Measurements from ENCODE around the gene SPATA16.
"Not testable (repeated sequence)": the region's sequence is repeated elsewhere in the genome, so short reads cannot be mapped to it uniquely, and the experiment has no call there.

Gene SPATA16

DNA sequence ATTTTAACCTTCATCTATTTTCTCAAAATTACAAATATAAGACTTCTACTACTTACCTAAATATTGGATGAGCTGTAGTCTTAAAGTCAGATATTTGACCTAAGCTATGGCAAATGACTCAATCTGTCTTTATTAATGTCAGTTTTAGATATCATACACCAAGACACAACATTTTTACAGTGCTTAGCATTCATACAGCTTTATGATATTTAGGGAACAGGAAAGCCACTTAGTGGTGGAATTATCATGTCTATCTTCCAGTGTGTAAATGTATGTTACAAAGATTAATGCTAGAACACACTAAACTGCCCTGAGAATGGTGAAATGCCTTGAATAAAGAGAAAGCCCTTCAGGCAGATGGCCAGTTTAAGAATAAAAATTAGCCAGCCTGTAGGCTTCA lies 135.0 kb downstream of the SPATA16 start:
- DNase-seq (ENCODE audit: low read depth in 1 of 2, low spot score in 1 of 2), result no peak

- no peak for DNase-seq (ENCODE audit: low read depth in 1 of 2, low spot score in 1 of 2)
These were observed 136.4 kb downstream of the SPATA16 start for GRCh38 chr3:173004681-173005080.

DNA sequence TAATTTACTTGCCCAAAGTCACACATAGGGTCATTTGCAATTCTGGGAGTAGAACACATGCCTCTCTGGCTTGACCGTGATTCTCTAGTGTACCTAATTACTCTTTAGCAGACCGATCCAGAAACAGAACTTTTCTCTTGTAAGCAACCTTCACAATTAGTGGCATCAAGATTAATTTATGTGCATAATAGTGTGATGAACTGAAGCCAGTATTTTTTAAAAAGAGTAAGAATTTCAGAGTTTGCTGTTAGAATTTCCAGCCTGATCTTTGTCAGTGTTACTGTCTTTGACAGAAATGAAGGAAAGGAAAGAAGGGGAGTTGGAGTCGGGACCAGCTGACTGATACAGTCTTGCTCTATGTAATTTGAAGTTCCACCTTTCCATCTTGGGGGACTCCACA lies 137.1 kb downstream of the SPATA16 start:
- DNase-seq (ENCODE audit: low read depth in 1 of 2, low spot score in 1 of 2), result no peak

GRCh38 chr3:173003471-173003870 lies 137.6 kb downstream of the SPATA16 start:
- no peak for DNase-seq (ENCODE audit: low read depth in 1 of 2, low spot score in 1 of 2)

DNA sequence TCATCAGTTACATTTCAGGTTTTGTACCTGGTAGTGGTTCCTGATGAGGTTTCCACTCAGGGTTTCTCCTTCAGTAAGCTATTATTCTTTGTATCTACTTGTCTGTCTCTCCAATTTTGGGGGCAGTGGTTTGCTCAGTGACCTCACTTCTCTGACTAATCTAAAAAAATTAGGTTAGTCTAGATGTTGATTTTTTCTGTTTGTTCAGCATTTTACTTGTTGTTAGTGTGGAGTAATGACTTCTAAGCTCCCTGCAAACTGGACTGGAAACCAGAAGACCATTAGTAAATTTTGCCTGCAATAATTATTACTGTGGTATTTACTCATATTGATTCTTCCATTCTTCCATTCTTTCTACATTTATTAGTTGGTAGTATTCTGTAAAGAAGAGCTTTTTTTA lies 139.4 kb downstream of the SPATA16 start:
- DNase-seq (ENCODE audit: low read depth in 1 of 2, low spot score in 1 of 2), result no peak

DNA sequence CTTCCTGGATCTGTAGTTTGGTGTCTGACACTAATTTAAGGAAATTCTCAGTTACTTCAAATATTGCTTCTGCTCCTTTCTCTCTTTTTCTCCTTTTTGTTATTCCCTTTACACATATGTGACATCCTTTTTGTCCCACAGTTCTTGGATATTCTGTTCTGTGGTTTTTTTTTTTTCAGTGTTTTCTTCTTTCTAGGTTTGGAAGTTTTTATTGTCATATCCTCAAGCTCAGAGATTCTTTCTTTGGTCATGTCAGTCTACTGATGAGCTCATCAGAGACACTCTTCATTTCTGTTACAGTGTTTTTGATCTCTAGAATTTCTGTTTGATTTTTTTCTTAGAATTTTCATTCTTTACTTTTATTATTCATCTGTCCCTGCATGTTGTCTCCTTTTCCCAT lies 140.5 kb downstream of the SPATA16 start:
- no peak for DNase-seq (ENCODE audit: low read depth in 1 of 2, low spot score in 1 of 2)

DNA sequence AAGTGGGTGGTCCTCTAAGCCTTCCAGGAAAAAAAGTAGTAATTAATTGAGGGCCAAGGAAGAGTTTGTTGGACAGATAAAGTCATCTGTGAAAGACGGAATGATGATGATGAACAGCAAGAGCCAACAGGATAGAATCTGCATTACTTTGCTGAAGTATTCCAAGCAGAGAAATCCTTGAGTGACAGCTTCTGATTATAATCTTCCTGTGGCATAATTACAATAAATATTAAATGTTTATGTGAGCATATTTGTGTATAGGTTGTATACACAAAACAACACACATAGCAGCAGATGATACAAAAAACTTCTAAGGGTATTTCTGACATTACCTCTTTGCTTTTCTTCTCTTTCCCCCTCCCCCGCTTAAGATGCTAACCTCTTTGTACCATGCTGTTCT lies 147.6 kb downstream of the SPATA16 start:
- no peak for DNase-seq (ENCODE audit: low read depth in 1 of 2, low spot score in 1 of 2)

DNA sequence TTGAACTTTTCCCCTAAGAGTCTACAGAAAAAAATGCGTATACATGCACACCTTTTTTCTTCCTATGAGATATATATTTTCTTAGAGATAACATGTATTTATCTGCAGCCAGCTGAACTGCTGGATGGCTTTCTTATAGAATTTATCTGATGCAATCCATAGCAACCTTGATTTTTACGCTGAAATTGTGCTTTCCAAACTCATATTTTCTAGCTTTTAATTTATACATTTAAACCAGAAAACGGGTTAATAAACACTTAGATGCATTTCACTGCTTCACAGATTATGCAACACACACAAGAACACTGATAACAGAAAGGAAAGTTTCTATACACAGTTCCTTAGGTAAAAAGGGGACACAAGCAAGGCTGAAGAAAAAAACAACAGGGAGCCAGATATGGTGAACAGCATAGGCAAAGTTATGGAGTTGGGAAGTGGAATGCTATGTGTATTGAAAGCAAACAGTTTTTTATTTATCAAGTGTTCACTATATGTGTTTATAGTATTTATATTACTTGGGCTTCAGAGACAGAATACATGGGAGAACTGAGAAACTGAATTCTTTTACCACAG lies 149.5 kb downstream of the SPATA16 start:
- DNase-seq (ENCODE audit: low read depth in 1 of 2, low spot score in 1 of 2), result no peak

GRCh38 chr3:172989373-172989772 lies 151.7 kb downstream of the SPATA16 start:
- no peak for DNase-seq (ENCODE audit: low read depth in 1 of 2, low spot score in 1 of 2)

GRCh38 chr3:172987273-172987672 lies 153.8 kb downstream of the SPATA16 start:
- DNase-seq (ENCODE audit: low read depth in 1 of 2, low spot score in 1 of 2), result no peak

DNA sequence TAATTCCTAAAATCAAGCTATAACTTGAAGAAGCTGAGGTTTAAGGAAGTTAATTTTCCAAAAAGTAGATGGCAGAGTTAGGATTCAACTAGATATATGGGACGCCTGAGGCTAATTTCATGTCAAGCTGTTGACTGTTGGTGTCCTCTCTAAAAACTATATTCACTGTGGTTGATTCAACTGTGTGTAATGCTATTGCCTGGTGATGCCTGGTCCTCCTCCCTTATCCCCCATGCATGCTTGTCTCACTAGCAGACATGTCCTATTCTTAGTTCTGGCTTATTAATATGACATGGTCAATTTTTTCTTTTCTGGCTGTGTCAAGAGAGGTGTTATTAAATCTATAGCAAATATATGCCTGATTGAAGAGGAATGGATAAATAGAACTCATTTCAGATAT lies 156.1 kb downstream of the SPATA16 start:
- no peak for DNase-seq (ENCODE audit: low read depth in 1 of 2, low spot score in 1 of 2)

DNA sequence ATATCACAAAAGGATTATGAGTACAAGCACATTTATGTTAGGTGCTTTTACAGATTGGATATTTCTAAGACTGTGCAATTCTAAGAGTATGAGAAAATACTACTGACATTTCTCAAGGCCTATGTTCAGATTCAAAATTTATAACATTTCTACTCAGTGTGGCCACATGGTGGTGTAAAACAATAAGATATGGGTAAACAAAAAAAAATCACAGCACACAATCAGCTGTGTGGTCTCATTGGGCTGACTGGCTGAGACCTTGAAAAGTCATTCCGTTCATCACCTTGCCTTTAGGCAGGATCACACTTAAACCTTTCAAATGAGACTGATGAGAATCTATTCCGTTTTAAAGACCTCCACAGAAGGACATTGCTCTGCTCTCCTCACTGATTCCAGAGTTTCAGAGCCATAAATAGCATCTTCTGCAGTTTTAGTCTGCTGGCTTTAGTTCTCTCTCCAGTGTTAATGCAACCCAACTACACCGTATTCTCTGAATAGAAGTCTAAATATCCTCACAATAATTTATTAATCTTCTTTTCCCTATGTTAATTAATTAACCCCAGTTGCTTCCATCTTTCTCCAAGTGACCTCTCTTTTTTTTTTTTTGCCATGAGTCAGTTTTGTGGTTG lies 158.2 kb downstream of the SPATA16 start:
- DNase-seq (ENCODE audit: low read depth in 1 of 2, low spot score in 1 of 2), result no peak

GRCh38 chr3:172981407-172981983 lies 159.5 kb downstream of the SPATA16 start:
- DNase-seq (ENCODE audit: low read depth in 1 of 2, low spot score in 1 of 2), result no peak

GRCh38 chr3:172980849-172981248 lies 160.2 kb downstream of the SPATA16 start:
- DNase-seq (ENCODE audit: low read depth in 1 of 2, low spot score in 1 of 2), result no peak

DNA sequence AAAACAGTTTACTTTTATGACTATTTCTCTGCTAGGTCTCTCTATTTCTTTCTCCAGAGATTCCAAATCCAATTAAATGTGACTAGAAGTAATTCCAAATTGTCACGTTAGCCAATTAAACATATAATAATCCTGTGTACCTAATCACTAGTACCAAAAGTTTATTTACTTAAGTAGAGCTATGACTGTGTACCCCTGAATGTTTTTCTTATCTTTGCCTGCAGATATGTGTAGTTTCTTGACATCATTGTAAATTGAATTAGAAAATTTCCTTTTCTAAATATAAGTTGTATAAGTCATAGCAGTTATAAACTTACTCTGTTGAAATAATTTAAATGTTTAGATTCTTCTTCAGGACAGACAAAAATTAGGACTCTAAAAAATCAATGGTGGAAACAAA lies 163.3 kb downstream of the SPATA16 start:
- no peak for DNase-seq (ENCODE audit: low read depth in 1 of 2, low spot score in 1 of 2)

- DNase-seq (ENCODE audit: low read depth in 1 of 2, low spot score in 1 of 2), result no peak
These were observed 166.1 kb downstream of the SPATA16 start for GRCh38 chr3:172974969-172975368.

- DNase-seq (ENCODE audit: low read depth in 1 of 2, low spot score in 1 of 2), result no peak
These were observed 167.2 kb downstream of the SPATA16 start for GRCh38 chr3:172973799-172974198.

GRCh38 chr3:172972717-172973116 lies 168.3 kb downstream of the SPATA16 start:
- no peak for DNase-seq (ENCODE audit: low read depth in 1 of 2, low spot score in 1 of 2)

- no peak for DNase-seq (ENCODE audit: low read depth in 1 of 2, low spot score in 1 of 2)
These were observed 169.0 kb downstream of the SPATA16 start for GRCh38 chr3:172972067-172972466.

GRCh38 chr3:172968646-172969045 lies 172.4 kb downstream of the SPATA16 start:
- no peak for DNase-seq (ENCODE audit: low read depth in 1 of 2, low spot score in 1 of 2)

- DNase-seq (ENCODE audit: low read depth in 1 of 2, low spot score in 1 of 2), result no peak
These were observed 175.8 kb downstream of the SPATA16 start for GRCh38 chr3:172965256-172965655.

GRCh38 chr3:172960626-172961182 lies 180.3 kb downstream of the SPATA16 start:
- DNase-seq (ENCODE audit: low read depth in 1 of 2, low spot score in 1 of 2), result not testable (repeated sequence)

- no peak for DNase-seq (ENCODE audit: low read depth in 1 of 2, low spot score in 1 of 2)
These were observed 182.5 kb downstream of the SPATA16 start for GRCh38 chr3:172958565-172958964.
